NCI-H2171 treated with DMSO at 0.1 percent for 48 hours (cell line): Measurements from ENCODE around the gene ZBTB7A.

ENCODE experiments used
- DNase-seq: peaks from one replicate; lab custom pipeline; 2025; lab: John Stamatoyannopoulos, UW

ZBTB7A gene

DNA sequence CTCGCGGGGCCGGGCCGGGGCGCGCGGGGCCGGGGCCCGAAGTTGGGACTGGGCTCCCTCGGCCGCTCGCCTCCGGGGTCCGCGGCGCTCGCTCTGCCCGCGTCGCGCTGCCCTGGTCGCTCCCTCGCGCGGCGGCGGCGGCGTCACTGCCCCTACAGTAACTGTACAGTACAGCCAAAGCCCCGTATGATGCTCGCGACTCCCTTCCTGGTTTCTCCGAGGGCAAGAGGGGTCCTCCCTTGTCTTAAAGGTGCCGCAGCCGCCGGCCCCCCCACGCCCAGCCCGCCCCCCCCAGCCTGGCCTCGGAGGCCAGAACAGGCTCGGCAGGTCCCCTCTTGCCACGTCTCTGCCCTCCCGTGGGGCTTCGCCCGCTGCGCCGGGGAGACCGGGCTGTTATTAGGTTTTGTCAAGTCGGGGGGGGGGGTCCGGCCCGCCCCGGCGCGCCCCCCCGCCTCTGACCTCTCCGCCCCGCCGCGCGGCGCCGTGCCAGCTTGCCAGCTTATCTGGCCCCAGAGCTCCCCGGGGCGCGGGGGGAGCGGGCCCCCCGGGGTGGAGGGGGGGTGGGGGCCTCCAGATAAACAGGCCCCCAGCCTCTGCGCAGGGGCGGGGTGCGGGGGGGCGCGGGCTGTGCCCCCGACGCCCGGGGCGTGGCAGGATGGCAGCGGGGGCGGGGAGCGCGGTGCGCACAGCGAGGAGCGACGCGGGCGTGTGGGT is at the start of gene ZBTB7A:
Gene ZBTB7A, minus strand, starts transcription at position 218 of the 714 bp plus-strand sequence. CDS start 11,667 bp downstream, outside the sequence.
- DNase-seq, result peak; percentile 72

DNA sequence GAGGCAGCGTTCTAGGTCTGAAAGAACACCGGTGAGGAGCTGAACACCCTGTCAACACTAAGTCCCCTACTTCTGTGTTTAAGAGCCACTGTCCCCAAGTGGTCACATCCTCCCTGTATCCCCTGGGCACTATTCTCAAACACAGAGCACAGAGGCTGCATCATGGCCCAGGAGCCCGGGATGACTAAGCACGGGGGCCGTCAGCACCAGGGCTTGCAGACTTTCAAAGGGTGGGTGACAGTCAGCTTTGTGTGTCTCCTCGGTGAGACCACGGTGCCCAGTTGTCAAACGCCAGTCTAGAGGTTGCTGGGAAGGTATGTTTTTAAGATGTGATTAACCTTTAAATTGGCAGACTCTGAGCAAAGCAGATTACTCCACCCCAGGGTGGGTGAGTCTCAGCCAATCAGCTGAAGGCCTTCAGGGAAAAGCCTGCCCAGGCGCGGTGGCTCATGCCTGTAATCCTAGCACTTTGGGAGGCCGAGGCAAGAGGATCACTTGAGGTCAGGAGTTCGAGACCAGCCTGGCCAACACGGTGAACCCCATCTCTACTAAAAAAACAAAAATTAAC is 49.2 kb upstream of the ZBTB7A start:
- DNase-seq, result no peak

DNA sequence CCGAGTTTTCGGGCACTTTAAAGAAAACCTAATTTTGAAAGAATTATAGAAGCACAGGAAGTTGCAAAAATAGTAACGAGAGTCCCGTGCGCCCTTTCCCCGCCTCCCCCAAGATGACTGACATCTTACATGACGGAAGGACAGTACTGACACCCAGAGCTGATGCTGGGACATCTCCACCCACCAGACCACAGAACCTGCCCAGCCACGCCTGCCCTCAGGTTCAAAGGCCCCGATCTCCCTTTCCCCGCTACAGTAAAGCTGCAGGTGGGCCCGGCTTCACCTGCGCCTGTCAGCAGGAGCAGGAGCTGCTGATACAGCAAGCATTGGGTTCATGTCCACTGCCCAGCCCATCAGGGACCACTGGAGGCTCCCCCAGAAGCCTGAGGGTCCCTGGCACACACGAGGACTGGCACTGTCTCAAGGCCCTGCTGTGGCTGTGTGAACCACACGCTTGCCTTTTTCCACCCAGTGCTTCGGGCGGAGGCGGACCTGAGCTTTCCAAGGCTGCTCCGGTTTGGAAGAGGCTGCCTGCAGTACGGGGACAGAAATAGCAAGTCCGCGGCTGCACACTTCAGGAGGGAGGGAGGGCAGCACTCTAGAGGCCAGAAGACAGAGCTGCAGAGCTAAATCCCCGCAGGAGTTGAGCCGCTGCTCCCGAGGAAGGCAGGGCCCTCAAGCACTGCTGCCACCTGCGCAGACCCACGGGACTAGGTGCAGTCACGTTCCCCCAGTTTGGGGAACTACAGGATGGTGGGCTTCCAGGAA is 48.5 kb upstream of the ZBTB7A start:
- DNase-seq, result no peak

DNA sequence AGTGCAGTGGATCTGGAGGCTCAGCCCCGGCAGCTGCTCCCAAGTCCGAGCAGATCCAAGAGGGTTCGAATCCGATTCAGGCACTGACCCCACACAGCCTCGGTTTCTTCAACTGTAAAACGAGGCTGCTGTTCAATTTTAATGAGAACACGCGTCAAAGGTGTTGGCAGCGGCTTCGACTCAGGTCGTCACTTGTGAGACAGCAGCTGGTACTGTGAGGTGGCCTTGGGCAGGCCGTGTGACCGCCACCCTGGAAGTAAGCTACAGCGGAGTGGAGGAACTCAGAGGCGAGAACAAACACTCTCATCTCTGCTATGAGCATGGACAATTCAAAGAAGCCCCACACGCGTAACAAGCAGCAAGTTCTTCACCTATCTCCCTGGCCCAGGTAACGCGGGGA is 47.5 kb upstream of the ZBTB7A start:
- DNase-seq, result no peak

DNA sequence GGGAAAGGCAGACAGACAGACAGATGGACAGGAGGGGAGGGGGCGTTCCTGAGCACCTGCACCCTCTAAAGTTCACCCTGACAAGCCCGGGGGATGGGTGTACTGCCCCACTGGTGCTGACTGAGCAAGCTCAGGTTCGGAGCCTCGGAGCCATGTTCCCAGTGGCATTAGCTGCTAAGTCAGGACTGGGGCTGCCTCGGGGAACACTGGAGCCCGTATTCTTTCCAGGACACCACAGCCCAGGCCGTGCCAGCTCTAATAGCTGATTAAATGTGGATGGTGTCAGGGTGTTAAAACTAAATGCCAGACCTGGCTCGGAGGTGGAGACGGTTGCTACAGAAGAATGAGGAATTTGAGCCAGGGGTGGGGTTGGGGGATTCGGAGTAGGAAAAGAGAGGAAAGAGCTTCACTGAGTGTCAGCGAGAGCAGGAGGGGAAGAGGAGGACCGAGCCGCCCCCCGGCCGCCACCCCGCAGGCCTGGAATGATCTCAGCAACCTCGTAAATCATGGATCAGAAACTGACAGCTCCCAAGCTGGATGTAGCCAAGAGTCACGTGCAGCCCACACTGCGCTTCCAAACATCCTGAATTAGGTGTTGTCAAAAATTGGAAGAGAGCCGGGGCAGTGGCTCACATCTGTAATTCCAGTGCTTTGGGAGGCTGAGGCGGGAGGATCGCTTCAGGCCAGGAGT is 46.8 kb upstream of the ZBTB7A start:
- no peak for DNase-seq

DNA sequence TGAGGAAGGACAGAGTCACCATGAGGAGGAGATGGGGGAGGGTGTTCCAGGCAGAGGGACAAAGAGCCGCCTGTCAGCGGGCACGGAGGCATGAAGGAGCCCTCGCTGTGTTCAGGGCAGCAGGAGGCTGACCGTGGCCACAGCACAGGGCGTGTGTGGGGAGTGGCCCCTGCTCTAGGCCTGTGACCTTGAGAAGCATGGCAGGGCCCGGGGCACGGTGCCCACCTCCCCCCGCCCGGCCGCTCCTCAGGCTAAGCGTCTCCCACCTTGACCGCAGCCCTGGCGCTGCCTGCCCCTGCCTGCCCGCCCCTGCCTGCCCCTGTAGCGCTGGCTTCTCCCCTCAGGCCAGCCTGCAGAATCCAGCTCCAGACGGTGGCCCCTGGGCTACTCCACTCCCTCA is 45.7 kb upstream of the ZBTB7A start:
- DNase-seq, result no peak

DNA sequence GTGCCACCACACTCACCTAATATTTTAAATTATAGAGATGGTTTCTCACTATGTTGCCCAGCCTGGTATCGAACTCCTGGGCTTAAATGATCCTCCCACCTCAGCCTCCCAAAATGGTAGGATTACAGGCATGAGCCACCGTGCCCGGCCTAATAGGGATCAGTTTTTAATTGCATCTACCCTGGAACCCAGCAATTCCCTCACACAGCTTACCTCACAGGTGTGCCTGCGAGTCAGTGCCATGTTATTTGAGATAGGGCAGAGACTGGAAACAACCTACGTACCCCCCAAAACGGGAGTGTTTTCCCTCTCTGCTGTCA is 42.9 kb upstream of the ZBTB7A start:
- DNase-seq, result no peak

DNA sequence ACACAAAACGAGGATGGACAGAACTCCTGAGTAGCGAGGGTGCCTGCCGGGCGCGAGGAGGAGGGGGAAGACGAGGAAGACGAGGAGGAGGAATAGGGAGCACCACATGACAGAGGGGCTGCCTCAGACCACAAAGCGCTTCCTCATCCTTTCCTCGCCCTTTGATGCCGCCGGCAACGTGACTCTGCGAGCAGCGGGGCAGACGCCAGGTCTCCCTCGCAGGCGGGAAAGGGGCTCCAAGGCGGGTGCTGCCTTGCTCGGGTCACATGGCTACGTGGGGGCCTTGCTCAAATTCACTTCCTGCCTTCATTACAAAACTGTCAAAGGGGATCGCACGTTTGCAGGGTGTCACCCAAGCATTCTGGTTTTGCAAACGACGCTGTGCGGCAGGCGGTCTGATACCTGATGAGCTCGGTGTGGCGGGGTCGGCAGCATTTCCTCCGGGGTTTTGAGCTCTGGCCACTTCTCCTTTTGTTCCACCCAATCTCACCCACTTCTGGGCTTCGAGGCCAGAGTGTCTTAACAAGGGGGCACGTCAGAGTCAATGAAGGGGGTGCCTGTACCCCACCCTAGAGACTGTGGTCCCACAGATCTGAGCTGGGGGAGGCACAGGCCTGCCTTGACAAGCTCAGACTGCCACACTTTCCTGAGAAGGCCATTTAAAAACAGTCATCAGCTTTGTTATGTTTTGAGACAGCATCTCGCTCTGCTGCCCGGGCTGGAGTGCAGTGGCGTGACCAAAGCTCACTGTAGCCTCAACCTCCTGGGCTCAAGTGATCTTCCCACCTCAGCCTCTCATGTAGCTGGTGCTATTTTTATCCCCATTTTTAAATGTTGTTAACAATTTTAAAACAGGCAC is 42.3 kb upstream of the ZBTB7A start:
- DNase-seq, result no peak

DNA sequence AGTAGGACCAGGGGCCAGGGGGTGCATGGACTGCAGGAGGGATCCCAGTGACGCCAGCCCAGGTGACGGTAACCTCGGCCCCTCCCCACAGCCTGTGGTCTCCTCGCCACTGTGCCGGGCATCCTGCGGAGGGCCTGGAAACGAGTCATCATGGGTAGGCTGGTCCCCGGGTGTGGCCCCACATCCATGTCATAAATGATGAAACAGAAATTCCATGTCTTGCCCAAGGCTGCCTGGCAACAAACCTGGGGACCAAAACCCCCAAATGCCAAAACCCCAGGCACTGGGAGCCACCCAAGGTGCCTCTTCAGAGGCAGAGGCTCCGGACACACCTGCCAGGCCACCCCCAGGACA is 36.4 kb upstream of the ZBTB7A start:
- no peak for DNase-seq

DNA sequence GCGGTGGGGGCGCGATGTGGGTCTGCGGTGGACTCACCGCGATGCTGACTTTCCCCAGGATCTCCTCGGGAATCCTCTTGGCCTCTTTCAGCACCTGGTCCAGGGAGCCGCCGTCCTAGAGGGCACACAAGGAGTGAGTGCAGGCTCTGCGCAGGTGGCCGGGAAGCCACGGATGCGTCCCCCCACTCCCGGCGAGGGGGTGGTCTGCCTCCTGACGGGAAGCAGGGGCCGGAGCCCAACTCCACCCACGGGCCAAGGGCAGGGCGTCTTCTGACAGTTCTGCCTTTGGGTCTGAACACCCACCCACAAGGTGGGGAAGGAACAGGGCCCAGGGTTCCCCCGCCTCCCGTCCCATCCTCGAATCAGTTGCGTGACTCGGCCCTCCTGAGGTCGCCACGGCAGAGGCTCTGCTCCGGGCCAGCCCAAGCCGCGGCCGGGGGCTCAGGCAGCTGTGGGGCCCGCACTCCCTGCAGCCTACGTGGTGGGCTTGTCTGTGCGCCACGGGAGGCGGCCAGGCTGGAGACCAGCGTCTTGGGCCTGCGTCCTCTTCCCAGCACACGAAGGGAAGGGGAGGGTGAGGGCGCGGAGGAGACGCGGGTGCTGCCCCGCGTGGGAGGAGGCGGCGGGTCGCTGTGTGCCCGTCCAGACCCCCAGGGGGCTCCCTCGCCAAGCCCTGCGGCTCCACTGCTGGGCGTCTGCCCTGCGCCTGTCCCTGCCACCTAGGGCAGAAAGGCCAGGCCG is 35.8 kb upstream of the ZBTB7A start:
- DNase-seq, result no peak

DNA sequence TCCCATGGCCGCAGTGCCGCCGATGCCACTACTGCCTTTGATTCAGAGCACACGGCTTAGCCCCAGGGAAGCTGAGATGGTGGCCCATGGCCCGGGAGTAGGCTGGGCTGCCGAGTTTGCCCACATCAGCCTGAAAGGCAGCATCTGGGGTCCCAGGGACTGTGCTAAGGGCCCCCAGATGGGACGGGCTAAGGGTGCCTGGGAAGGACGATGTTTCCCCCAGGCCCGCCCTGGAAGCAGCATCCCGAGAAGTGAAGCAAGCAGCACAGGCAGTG is 34.7 kb upstream of the ZBTB7A start:
- DNase-seq, result no peak

DNA sequence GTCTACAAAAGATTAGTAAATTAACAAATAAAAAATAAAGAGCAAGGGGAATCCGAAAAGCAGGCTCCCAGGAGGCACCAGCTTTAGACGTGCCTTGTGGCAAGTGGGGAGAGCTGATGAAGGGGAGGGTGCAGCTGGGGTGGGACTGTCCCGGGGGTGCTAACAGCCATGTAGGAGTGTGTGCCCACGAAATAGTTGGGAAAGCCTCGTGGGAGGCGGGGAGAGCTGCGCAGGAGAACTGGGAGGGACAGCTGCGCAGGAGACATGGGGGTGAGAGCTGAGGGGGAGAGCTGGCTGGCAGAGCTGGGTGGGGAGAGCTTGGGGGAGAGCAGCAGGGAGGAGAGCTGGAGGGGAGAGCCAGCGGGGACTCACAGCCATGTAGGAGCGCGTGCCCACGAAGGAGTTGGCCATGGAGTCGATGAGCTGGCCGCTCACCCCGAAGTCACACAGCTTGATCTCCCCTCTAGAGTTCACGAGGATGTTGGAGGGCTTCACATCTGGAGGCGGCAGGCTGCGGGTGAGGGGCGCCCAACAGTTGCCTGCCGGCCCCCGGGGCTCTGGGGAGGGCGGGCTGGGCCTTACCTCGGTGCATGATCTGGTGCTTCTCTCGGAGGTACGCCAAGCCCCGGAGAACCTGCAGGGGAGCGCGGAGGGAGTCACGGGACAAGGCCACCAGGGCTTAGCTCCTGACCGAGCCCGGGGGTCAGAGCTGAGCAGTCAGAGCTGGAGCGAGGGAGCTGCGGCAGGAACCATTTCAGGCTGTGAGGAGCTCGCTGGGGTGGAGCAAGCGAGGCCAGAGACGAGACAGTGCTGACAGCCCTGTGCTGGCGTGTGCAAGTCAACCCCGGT is 34.2 kb upstream of the ZBTB7A start:
- no peak for DNase-seq

DNA sequence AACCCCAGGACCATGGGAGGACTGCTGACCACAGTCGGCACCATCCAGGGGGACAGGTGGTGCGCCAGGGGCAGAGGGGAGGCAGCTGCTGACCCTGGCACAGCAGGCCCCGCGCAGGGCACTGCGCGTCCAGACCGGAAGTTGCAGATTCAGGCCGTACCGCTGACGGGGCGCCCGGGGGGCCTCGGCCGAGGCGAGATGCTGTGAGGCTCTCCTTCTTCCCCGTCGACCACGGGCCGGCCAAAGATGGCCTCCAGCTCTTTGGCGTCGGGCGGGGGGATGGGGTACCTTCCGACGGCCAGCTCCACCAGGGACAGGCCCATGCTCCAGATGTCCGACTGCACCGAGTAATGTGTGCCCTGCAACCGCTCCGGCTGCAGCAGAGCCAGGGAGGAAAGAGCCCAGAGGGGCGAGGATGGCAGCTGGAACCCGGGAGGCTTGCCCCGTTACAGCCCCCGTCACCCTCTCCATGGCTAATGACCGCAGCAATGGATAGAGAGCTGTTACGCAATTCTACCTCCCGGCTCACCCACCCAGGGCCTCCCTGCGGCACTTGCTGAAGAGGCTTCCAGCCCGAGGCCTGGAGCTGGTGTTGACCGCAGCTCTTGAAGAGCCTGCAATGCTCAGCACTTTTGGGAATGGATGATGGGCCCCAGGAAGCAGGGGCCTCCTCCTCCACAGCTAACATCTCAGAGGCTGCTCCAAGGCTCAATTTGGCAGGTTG is 32.5 kb upstream of the ZBTB7A start:
- DNase-seq, result no peak

DNA sequence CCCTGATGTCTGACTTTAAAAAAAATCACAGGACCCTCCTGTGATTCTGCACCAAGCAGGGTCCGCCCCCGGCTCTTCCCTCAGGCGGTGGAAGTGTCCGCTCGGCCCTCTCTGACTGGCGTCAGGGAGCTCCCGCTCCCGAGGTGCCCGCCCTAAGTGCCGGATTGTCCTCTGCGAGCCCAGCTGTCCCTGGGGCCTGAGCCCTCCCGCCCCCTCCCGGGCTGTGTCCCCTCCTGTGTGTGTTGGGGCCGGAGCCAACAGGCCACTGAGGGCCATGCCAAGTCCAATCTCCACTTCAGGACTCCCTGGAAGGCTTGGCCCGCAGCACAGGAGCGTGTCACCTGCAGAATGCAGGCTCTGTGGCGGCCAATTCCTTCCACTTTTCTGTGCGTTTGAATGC is 31.8 kb upstream of the ZBTB7A start:
- no peak for DNase-seq

DNA sequence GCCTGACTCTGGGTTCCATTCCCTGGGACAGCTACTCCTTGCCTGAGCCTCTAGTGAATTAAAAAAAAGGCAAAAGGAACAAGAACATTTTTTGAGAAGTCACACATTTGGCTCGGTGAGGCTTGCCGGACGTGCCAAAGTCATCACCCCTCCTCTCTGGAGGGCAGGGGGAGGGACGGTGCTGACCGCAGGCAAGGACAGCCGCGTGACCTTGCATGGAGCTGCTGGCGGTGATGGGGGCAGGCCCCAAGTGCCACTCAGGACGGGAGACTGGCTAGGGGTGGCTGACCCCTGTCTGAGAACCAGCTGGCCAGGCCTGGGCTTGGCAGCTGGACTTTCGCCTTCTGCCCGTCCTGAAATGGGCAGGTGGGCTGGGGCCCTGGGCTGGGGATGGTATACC is 30.8 kb upstream of the ZBTB7A start:
- no peak for DNase-seq

DNA sequence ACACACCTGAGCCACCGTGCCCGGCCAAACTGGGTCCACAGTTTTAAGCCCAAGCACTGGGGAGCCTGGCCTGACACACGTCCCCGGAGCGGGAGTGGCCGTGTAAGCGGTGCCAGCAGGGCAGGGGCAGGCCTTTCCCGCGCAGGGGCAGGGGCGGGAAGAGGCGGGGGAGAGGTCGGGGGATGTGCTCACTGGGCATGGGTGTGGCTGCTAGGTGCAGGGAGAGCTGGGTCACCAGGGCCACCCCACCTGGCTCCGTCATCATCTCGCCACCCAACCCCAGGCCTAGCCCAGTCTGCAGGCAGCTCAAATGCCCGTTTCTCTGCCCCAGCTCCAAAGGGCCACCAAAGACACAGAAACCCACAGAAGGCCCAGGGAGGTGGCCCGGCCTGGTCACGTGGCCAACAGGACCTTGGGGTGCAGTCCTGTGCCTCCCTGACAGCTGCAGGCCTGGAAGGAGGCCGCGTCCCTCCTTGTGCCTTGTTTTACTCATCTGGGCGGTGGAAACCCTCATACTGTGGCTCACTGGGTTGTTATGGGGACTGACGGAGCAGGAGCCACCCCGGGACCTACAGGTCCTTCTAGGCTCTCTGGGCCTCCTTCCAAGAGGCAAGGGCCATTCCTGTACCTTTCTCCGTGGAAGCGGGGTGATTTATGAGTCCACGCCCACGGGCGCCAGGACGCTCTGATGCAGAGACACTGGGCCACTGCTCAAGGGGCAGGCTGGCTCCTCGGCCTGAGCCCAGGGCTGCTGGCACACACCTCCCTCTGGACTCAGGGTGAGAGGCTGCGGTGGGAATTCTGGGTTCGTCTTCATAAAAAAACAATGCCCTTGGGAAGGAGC is 29.6 kb upstream of the ZBTB7A start:
- no peak for DNase-seq

DNA sequence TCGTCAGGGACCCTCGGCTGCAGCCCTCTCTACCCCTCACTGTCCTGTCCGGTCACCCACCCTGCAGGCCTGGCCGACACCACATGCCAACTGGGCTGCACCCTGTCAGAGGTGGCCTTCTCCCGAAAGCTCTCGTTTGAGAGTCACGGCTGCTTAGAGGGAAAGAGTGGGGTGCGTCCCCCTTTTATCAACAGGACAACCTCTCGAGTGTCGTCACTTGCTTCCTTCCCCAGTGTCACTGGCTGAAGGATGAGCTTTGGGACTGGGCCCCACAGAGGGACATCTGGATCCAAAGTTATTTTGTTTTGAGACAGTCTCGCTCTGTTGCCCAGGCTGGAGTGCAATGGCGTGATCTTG is 28.8 kb upstream of the ZBTB7A start:
- no peak for DNase-seq

DNA sequence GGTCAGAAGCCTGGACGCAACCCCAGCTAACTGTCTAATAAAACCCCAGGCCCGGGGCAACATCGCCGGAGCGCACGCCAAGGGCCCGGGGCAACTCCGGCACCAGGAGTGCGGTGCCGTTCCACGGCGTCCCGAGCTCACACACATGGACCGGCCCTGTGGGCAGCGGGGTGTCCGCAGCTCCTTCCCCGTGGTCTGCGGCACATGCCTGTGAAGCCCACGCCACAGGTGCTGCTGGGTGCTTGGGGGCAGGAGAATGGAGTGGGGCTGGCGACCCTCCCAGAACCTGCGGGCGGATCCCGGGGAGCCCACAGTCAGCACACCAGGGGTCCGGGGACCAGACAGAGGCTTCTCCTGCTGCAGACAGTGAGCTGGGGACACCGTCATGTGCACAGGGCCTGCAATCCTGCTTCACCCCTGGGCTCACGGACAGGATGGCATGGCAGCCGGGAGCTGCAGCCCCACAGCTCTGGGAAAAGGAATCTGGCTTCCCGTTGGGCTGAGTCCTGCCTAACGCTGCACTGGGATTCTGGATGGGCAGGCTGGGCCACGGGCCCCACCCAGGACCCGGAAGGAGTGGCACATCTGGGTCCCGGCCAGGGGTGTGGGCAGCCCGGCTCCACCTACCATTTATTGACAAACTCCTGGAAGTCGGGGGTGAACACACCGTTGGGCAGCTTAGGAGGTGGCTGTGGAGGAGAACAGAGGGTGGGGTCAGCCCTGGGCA is 28.2 kb upstream of the ZBTB7A start:
- no peak for DNase-seq
